SK-N-SH treated with all-trans-retinoic acid at 6 μM for 48 hours (cell line): ENCODE data around the gene GPC5.

Source experiments
- ARNTL ChIP-seq: fragments of 450-650 bp; formaldehyde crosslinking; IDR thresholded peaks from 2 replicates; pipeline ENCODE4 v1.5.0; 2020; ENCODE audit warnings: low read depth, mild to moderate bottlenecking, moderate library complexity, borderline replicate concordance
- CREB5 ChIP-seq: fragments of 250-450 bp; sonication (Bioruptor Pico); IDR thresholded peaks from 2 replicates; pipeline ENCODE4 v1.5.1; 2020; ENCODE audit warnings: low read depth, mild to moderate bottlenecking, moderate library complexity
- ESRRG ChIP-seq: fragments of 250-450 bp; sonication (Bioruptor Pico); IDR thresholded peaks from 2 replicates; pipeline ENCODE4 v1.6.1; 2021; ENCODE audit warnings: mild to moderate bottlenecking
- OSR1 ChIP-seq: fragments of 250-450 bp; sonication (Bioruptor Pico); IDR thresholded peaks from 2 replicates; pipeline ENCODE4 v1.8.0; 2022; ENCODE audit warnings: moderate library complexity, mild to moderate bottlenecking, inconsistent platforms
- PPARA ChIP-seq: fragments of 250-450 bp; sonication (Bioruptor Pico); IDR thresholded peaks from 2 replicates; pipeline ENCODE4 v1.5.0; 2020; ENCODE audit warnings: mild to moderate bottlenecking, borderline replicate concordance
- RARB ChIP-seq: fragments of 250-450 bp; sonication (Bioruptor Pico); IDR thresholded peaks from 2 replicates; pipeline ENCODE4 v1.8.0; 2021; ENCODE audit warnings: mild to moderate bottlenecking, moderate library complexity
- SNAI2 ChIP-seq: fragments of 250-450 bp; sonication (Bioruptor Pico); IDR thresholded peaks from 2 replicates; pipeline ENCODE4 v1.5.0; 2020; ENCODE audit warnings: mild to moderate bottlenecking, moderate library complexity
- TOX ChIP-seq: fragments of 250-450 bp; sonication (Bioruptor Pico); IDR thresholded peaks from 2 replicates; pipeline ENCODE4 v1.8.0; 2021; ENCODE audit warnings: mild to moderate bottlenecking, moderate library complexity, borderline replicate concordance
- ZFP3 ChIP-seq: fragments of 250-450 bp; sonication (Bioruptor Pico); IDR thresholded peaks from 2 replicates; pipeline ENCODE4 v1.5.0; 2020; ENCODE audit warnings: mild to moderate bottlenecking, moderate library complexity
- ZNF565 ChIP-seq: fragments of 450-650 bp; formaldehyde crosslinking; conservative IDR thresholded peaks from 2 replicates; pipeline ENCODE4 v1.5.0; 2020; ENCODE audit warnings: low read depth, mild to moderate bottlenecking, moderate library complexity
- ZNF70 ChIP-seq: fragments of 450-650 bp; formaldehyde crosslinking; IDR thresholded peaks from 2 replicates; pipeline ENCODE4 v1.5.0; 2020; ENCODE audit warnings: mild to moderate bottlenecking, moderate library complexity
- ZNF8 ChIP-seq: fragments of 450-650 bp; formaldehyde crosslinking; IDR thresholded peaks from 2 replicates; pipeline ENCODE4 v1.5.0; 2020; ENCODE audit warnings: mild to moderate bottlenecking, moderate library complexity
- TF ChIP-seq, protein P1 (sequence below): fragments of 250-450 bp; sonication (Bioruptor Pico); IDR thresholded peaks from 2 replicates; pipeline ENCODE4 v1.5.0; 2020; ENCODE audit warnings: mild to moderate bottlenecking, moderate library complexity
- TF ChIP-seq, protein P2 (sequence below): fragments of 250-450 bp; sonication (Bioruptor Pico); IDR thresholded peaks from 2 replicates; pipeline ENCODE4 v1.8.0; 2020; ENCODE audit warnings: mild to moderate bottlenecking, moderate library complexity, borderline replicate concordance

- TF ChIP-seq ZFP3 (CRISPR knock-in tag) (no peak), SNAI2 (no peak), ESRRG (CRISPR knock-in tag) (no peak), ZNF70 (CRISPR knock-in tag) (no peak), CREB5 (CRISPR knock-in tag) (no peak), OSR1 (CRISPR knock-in tag) (no peak), ZNF8 (CRISPR knock-in tag) (no peak), ZNF565 (no peak), TOX (CRISPR knock-in tag) (no peak), ARNTL (CRISPR knock-in tag) (no peak), PPARA (no peak), RARB (CRISPR knock-in tag) (no peak)
- TF ChIP-seq, protein P1, sequence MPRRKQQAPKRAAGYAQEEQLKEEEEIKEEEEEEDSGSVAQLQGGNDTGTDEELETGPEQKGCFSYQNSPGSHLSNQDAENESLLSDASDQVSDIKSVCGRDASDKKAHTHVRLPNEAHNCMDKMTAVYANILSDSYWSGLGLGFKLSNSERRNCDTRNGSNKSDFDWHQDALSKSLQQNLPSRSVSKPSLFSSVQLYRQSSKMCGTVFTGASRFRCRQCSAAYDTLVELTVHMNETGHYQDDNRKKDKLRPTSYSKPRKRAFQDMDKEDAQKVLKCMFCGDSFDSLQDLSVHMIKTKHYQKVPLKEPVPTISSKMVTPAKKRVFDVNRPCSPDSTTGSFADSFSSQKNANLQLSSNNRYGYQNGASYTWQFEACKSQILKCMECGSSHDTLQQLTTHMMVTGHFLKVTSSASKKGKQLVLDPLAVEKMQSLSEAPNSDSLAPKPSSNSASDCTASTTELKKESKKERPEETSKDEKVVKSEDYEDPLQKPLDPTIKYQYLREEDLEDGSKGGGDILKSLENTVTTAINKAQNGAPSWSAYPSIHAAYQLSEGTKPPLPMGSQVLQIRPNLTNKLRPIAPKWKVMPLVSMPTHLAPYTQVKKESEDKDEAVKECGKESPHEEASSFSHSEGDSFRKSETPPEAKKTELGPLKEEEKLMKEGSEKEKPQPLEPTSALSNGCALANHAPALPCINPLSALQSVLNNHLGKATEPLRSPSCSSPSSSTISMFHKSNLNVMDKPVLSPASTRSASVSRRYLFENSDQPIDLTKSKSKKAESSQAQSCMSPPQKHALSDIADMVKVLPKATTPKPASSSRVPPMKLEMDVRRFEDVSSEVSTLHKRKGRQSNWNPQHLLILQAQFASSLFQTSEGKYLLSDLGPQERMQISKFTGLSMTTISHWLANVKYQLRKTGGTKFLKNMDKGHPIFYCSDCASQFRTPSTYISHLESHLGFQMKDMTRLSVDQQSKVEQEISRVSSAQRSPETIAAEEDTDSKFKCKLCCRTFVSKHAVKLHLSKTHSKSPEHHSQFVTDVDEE = no peak
- TF ChIP-seq, protein P2, sequence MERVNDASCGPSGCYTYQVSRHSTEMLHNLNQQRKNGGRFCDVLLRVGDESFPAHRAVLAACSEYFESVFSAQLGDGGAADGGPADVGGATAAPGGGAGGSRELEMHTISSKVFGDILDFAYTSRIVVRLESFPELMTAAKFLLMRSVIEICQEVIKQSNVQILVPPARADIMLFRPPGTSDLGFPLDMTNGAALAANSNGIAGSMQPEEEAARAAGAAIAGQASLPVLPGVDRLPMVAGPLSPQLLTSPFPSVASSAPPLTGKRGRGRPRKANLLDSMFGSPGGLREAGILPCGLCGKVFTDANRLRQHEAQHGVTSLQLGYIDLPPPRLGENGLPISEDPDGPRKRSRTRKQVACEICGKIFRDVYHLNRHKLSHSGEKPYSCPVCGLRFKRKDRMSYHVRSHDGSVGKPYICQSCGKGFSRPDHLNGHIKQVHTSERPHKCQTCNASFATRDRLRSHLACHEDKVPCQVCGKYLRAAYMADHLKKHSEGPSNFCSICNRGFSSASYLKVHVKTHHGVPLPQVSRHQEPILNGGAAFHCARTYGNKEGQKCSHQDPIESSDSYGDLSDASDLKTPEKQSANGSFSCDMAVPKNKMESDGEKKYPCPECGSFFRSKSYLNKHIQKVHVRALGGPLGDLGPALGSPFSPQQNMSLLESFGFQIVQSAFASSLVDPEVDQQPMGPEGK = no peak
Measured at GRCh38 chr13:92260363-92260762, 861.9 kb downstream of the GPC5 start.
